K562 (cell line): ENCODE data around the gene CRYBG2. TPM values are rescaled to one million over a fixed set of nuclear protein-coding genes. Genes with fewer than 3 reads are reported as not detected.
"Not testable (repeated sequence)": the region's sequence is repeated elsewhere in the genome, so short reads cannot be mapped to it uniquely, and the experiment has no call there.

Source experiments
- ATAC-seq: fragments of 200-7000 bp; cut with Tn5 transposase; 3 replicates; pipeline ENCODE4 v1.9.1; 2020; ENCODE audit warnings: moderate library complexity
- BruUV-seq: library from RNA; stranded (reverse); fragments of 400-500 nt; replicated peaks from 2 replicates; lab custom pipeline; 2021; lab: Mats Ljungman, UMichigan
- CTCF ChIA-PET: fragments of 300-600 bp; formaldehyde crosslinking; extraction: SDS; loops from one replicate; lab custom pipeline; 2021; ENCODE audit warnings: low intra/inter-chr PET ratio; lab: Yijun Ruan, JAX
- POLR2A ChIA-PET: fragments of 300-600, 350-650 bp; sonication (Branson Sonifier 250); formaldehyde crosslinking; extraction: SDS; loops from one replicate; lab custom pipeline; 2021; ENCODE audit warnings: antibody characterized with exemption, inconsistent platforms; lab: Yijun Ruan, JAX
- DNase-seq, 4 experiments: peaks; one replicate each; pipeline versions ENCODE4 v3.0.0 to v3.0.0-alpha.2; 2011 to 2018; ENCODE audit warnings: low spot score in 3 of 4, mixed read lengths in 3 of 4; ENCODE audit errors: extremely low read depth in 1 of 4
- FAIRE-seq: peaks from 2 replicates; lab custom pipeline; 2011; peaks lifted over from hg19 to GRCh38; lab: Jason Lieb, UNC
- H2AFZ ChIP-seq: 2 replicates; pipeline ENCODE4 v1.6.0; 2011; ENCODE audit warnings: low read depth, low read length, control low read depth, inconsistent platforms
- H3K27ac ChIP-seq: fragments of 200-600 bp; 3 replicates; pipeline ENCODE4 v1.8.0; 2011; ENCODE audit warnings: low read depth, mild to moderate bottlenecking, control low read depth, inconsistent platforms, low read length, moderate library complexity, mixed read lengths; ENCODE audit errors: extremely low read depth
- H3K27me3 ChIP-seq, 2 experiments: fragments of 300-600 bp in 1 of 2; 2 replicates in 1 of 2; 3 replicates in 1 of 2; pipeline versions ENCODE4 v1.6.0 to v1.8.0; 2011; ENCODE audit warnings: inconsistent platforms in 2 of 2, low read length in 2 of 2, mild to moderate bottlenecking in 1 of 2, mixed read lengths in 1 of 2, moderate library complexity in 1 of 2; ENCODE audit not compliant: control insufficient read depth in 2 of 2, insufficient read depth in 2 of 2
- H3K36me3 ChIP-seq: fragments of 300-600 bp; 3 replicates; pipeline ENCODE4 v1.8.0; 2011; ENCODE audit warnings: mild to moderate bottlenecking, low read length, inconsistent platforms; ENCODE audit not compliant: control insufficient read depth, insufficient read depth
- H3K4me1 ChIP-seq, 2 experiments: fragments of 200-600 bp in 1 of 2; replicated peaks in 1 of 2; 2 replicates in 1 of 2; 3 replicates in 1 of 2; pipeline versions ENCODE4 v1.5.1 to v1.8.0; 2011; ENCODE audit warnings: inconsistent platforms in 2 of 2, low read length in 2 of 2, mild to moderate bottlenecking in 1 of 2, mixed read lengths in 1 of 2, moderate library complexity in 1 of 2; ENCODE audit not compliant: control insufficient read depth in 2 of 2, insufficient read depth in 2 of 2
- H3K4me2 ChIP-seq: 2 replicates; pipeline ENCODE4 v1.6.1; 2011; ENCODE audit warnings: low read length, control low read depth, inconsistent platforms, mixed read lengths; ENCODE audit not compliant: insufficient read depth
- H3K4me3 ChIP-seq: fragments of 200-600 bp; sonication (generic), shearing (Covaris generic); 2 replicates; pipeline ENCODE4 v1.5.1; 2016; ENCODE audit warnings: control low read depth, inconsistent platforms
- H3K79me2 ChIP-seq: fragments of 200-600 bp; 3 replicates; pipeline ENCODE4 v1.8.0; 2011; ENCODE audit warnings: low read length, inconsistent platforms; ENCODE audit not compliant: control insufficient read depth, insufficient read depth
- H3K9ac ChIP-seq, 2 experiments: 2 replicates each; pipeline versions ENCODE4 v1.6.0 to v1.6.1; 2011; ENCODE audit warnings: low read depth in 2 of 2, low read length in 2 of 2, control low read depth in 1 of 2, inconsistent platforms in 1 of 2, mild to moderate bottlenecking in 1 of 2, mixed read lengths in 1 of 2; ENCODE audit not compliant: insufficient read depth in 1 of 2
- H3K9me1 ChIP-seq: one replicate; pipeline ENCODE4 v1.6.0; 2011; ENCODE audit warnings: inconsistent platforms, mild to moderate bottlenecking, low read length, moderate library complexity; ENCODE audit not compliant: control insufficient read depth, insufficient read depth
- H3K9me3 ChIP-seq: replicated peaks from 2 replicates; pipeline ENCODE4 v1.5.1; 2011; ENCODE audit warnings: low read depth, low read length, inconsistent platforms; ENCODE audit not compliant: control insufficient read depth, insufficient read depth
- H4K20me1 ChIP-seq: replicated peaks from 2 replicates; pipeline ENCODE4 v1.6.1; 2011; ENCODE audit warnings: low read length, inconsistent platforms, mixed read lengths; ENCODE audit not compliant: control insufficient read depth, insufficient read depth
- WGBS: fragments of 100-300 bp; shearing (Covaris generic); methylation state at CpG from one replicate; pipeline ENCODE4 v1.1.6; 2016; ENCODE audit warnings: low coverage, mixed read lengths; ENCODE audit not compliant: insufficient coverage; ENCODE audit errors: missing lambda C conversion rate; 5-methylcytosine and 5-hydroxymethylcytosine counted together
- in situ Hi-C: fragments of 300-500 bp; cut with MboI; formaldehyde crosslinking; loops from 4 replicates; pipeline ENCODE4 v1.15.0; 2018; ENCODE audit warnings: inconsistent platforms, mixed read lengths
- intact Hi-C: fragments of 100-400 bp; cut with micrococcal nuclease; formaldehyde crosslinking; loops from 2 replicates; pipeline ENCODE4 v1.14.2; 2022
- polyA plus RNA-seq, 8 experiments: library from polyadenylated mRNA; depleted of rRNA in 4 of 8; stranded (reverse) in 5 of 8; unstranded in 3 of 8; fragments of >200 nt; fragmentation: Nextera tagmentation in 2 of 8; fragmentation: Illumina TruSeq in 1 of 8; extraction: Ambion mirVana in 2 of 8; extraction: Trizol in 1 of 8; gene quantifications; 2 replicates each; pipeline versions ENCODE4 v1.2.1 to v1.2.3, GENCODE V29; 2011 to 2014; ENCODE audit warnings: inconsistent platforms in 1 of 8, missing spikeins in 1 of 8
- total RNA-seq, 7 experiments: library from RNA; depleted of rRNA in 6 of 7; stranded (reverse); fragments of >200 nt in 6 of 7; fragmentation: Illumina TruSeq in 2 of 7; extraction: Trizol in 2 of 7; gene quantifications; 2 replicates each; pipeline versions ENCODE4 v1.2.1 to v1.2.3, GENCODE V29; 2011 to 2021; ENCODE audit warnings: low replicate concordance in 1 of 7
- TF ChIP-seq, protein P1 (sequence below): fragments of 450-650 bp; IDR thresholded peaks from 2 replicates; pipeline ENCODE4 v1.7.1; 2018; ENCODE audit warnings: mild to moderate bottlenecking, low read depth; ENCODE audit not compliant: partially characterized antibody

The CRYBG2 gene
- total and polyA plus RNA-seq, 9 of the 15 experiments (the other 6 are each of a cell fraction or from before 2014, with no cell fraction given) = 0.39 to 8.5 (median 3.7) TPM

DNA sequence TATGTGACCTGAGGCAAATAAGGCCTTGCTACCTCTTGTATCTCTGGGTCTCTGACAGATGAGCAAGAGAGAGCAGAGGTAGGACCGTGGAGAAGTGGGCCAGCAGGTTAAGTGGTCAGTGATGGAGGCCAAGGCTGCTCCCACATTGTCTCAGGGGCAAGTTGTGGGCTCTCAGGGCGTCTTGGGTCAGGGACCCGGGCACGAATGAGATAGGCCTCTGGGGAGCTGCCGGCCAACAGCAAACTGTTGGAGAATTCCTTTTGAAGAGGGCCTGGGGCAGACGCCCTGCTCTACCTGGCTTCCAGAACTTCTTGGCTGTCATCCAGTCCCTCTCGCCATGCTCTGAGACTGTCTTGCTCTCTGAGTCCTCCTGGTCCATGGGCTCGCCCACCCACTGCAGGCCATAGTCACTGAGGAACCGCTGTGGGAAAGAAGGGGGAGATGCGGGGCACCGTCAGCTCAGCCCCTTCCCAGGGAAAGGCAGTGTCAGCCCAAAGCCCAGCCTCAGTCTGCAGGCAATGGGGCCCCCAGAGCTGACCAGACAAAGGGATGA lies 59.9 kb downstream of the CRYBG2 start:
- BruUV-seq = no TSS peak
- intact Hi-C loops = no loop called here
- Histone ChIP-seq H3K79me2 (no peaks in the 10 kb centered on the region), H3K9me3 (no peaks in the 10 kb centered on the region), H4K20me1 (no peaks in the 10 kb centered on the region), H3K27ac (no peak overlapping the region), H3K9me1 (no peaks in the 10 kb centered on the region)
- CTCF ChIA-PET = no interaction called here
- TF ChIP-seq, protein P1, sequence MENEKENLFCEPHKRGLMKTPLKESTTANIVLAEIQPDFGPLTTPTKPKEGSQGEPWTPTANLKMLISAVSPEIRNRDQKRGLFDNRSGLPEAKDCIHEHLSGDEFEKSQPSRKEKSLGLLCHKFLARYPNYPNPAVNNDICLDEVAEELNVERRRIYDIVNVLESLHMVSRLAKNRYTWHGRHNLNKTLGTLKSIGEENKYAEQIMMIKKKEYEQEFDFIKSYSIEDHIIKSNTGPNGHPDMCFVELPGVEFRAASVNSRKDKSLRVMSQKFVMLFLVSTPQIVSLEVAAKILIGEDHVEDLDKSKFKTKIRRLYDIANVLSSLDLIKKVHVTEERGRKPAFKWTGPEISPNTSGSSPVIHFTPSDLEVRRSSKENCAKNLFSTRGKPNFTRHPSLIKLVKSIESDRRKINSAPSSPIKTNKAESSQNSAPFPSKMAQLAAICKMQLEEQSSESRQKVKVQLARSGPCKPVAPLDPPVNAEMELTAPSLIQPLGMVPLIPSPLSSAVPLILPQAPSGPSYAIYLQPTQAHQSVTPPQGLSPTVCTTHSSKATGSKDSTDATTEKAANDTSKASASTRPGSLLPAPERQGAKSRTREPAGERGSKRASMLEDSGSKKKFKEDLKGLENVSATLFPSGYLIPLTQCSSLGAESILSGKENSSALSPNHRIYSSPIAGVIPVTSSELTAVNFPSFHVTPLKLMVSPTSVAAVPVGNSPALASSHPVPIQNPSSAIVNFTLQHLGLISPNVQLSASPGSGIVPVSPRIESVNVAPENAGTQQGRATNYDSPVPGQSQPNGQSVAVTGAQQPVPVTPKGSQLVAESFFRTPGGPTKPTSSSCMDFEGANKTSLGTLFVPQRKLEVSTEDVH = no peak
- TF ChIP-seq, all 486 proteins: peak for 0
- no peak overlapping the region for H3K4me3 ChIP-seq
- H3K4me2 ChIP-seq = no peak overlapping the region
- in situ Hi-C loops = no loop called here
- peaks cover 21% of the 10 kb centered on the region; the same call in 1 of the 3 replicates for H3K36me3 ChIP-seq
- peak overlapping the region in 1 of 2 experiments; percentile 18; a peak in 2 of 4 replicates for H3K9ac ChIP-seq
- POLR2A ChIA-PET = interaction anchor here (1.2 to 1.3 kb wide), 2 partner anchors 9 to 23 kb away, joined by 3 to 5 read pairs; partner anchors contain the start of gene CD52
- 72% methylated on average over 11 of the region's 11 CpGs for WGBS
- no peaks in the 10 kb centered on the region for H3K27me3 ChIP-seq
- DNase-seq (no peak), FAIRE-seq (no peak), ATAC-seq (no peak)
- H3K4me1 ChIP-seq = peaks cover 13 to 44% of the 10 kb centered on the region in 2 experiments
- no peak overlapping the region for H2AFZ ChIP-seq

- H3K9me1 ChIP-seq, intact Hi-C loops, H3K79me2 ChIP-seq, FAIRE-seq, H3K27ac ChIP-seq, H2AFZ ChIP-seq, BruUV-seq, H3K9me3 ChIP-seq, DNase-seq, H3K4me3 ChIP-seq, CTCF ChIA-PET, H4K20me1 ChIP-seq, H3K27me3 ChIP-seq, in situ Hi-C loops, H3K9ac ChIP-seq, H3K4me2 ChIP-seq, ATAC-seq: not testable (repeated sequence)
- peaks cover 19% of the 10 kb centered on the region; the same call in 1 of the 3 replicates for H3K36me3 ChIP-seq
- H3K4me1 ChIP-seq = peaks cover 21 to 55% of the 10 kb centered on the region in 2 experiments; a peak in 4 of 5 replicates
- WGBS = 81% methylated on average over 3 of the region's 5 CpGs
- POLR2A ChIA-PET = interaction anchor here (1.3 kb wide), 1 partner anchor 8 kb away, joined by 5 read pairs; no protein-coding TSS in a partner anchor
Measured at GRCh38 chr1:26292735-26293134, 61.2 kb downstream of the CRYBG2 start.
